Measurements from ENCODE around the gene SNX5. TPM values are rescaled to one million over a fixed set of nuclear protein-coding genes. Genes with fewer than 3 reads are reported as not detected.

Gene SNX5
- polyA plus RNA-seq, 1 donor from 2014 or later, result 59.8 TPM

- TF ChIP-seq EZH2 (IDR thresholded peaks at IDR 0.05; ENCODE audit: borderline replicate concordance, insufficient read depth, low read length, poor library complexity, severe bottlenecking) (no peak), SMC3 (conservative IDR thresholded peaks at IDR 0.05; ENCODE audit: poor library complexity) (no peak)
Observed at GRCh38 chr20:17912916-17913315, 55.7 kb downstream of the SNX5 start (continued).

DNA sequence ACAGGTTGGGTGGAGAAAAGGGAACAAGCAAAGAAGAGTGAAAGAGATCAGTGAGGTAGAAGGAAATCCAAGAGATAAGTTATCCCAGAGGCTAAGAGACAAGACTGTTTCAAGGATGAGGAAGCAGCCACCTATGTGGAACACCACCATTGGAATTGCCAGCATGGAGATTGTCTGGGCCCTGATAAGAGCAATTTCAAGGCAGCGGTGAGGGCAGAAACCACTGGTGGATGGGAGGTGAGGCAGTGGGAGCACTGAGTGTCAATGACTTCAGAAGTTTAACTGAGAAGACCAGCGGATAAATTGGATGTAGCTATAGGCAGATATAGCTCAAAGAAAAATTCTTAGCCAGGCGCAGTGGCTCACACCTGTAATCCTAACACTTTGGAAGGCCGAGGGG, 56.7 kb downstream of the SNX5 start:
- no peaks in the 10 kb centered on the region for H3K27me3 ChIP-seq (ENCODE audit: insufficient read depth, low read depth, low read length)
- no peaks in the 10 kb centered on the region for H3K9me2 ChIP-seq (ENCODE audit: insufficient read depth, low read length)
- no peaks in the 10 kb centered on the region for H3F3A ChIP-seq (ENCODE audit: insufficient read depth, low read length, poor library complexity, severe bottlenecking)
- H3K9me3 ChIP-seq (ENCODE audit: low read length), result no peaks in the 10 kb centered on the region
- H3K4me2 ChIP-seq (ENCODE audit: low read length), result no peak overlapping the region
- H4K20me1 ChIP-seq (ENCODE audit: insufficient read depth), result no peaks in the 10 kb centered on the region
- H3K27ac ChIP-seq (ENCODE audit: low read length), result no peak overlapping the region
- no peak overlapping the region for H3K4me3 ChIP-seq (ENCODE audit: low read length)
- no peak overlapping the region for H3K9ac ChIP-seq (ENCODE audit: low read length)
- H3K36me3 ChIP-seq (ENCODE audit: insufficient read depth, low read length), result no peaks in the 10 kb centered on the region
- no peaks in the 10 kb centered on the region for H3K79me2 ChIP-seq (replicated peaks; ENCODE audit: insufficient read depth, low read length)
- H2AFZ ChIP-seq (ENCODE audit: low read depth, low read length), result no peak overlapping the region
- no peak for TF ChIP-seq MXI1 (conservative IDR thresholded peaks at IDR 0.05; ENCODE audit: poor library complexity, severe bottlenecking)
- no peak for TF ChIP-seq REST (IDR thresholded peaks at IDR 0.05; ENCODE audit: borderline replicate concordance)
- no peak for TF ChIP-seq TAF1 (IDR thresholded peaks at IDR 0.05; ENCODE audit: low read depth)
- TF ChIP-seq RAD21 (conservative IDR thresholded peaks at IDR 0.05), result no peak
- no peak for TF ChIP-seq SMC3 (conservative IDR thresholded peaks at IDR 0.05; ENCODE audit: poor library complexity)
- TF ChIP-seq EP300 (conservative IDR thresholded peaks at IDR 0.05; ENCODE audit: poor library complexity, severe bottlenecking), result no peak
- TF ChIP-seq EZH2 (IDR thresholded peaks at IDR 0.05; ENCODE audit: borderline replicate concordance, insufficient read depth, low read length, poor library complexity, severe bottlenecking), result no peak
- TF ChIP-seq POLR2AphosphoS5 (IDR thresholded peaks at IDR 0.05), result no peak
- TF ChIP-seq CTCF (IDR thresholded peaks at IDR 0.05; ENCODE audit: poor library complexity, severe bottlenecking), result no peak

DNA sequence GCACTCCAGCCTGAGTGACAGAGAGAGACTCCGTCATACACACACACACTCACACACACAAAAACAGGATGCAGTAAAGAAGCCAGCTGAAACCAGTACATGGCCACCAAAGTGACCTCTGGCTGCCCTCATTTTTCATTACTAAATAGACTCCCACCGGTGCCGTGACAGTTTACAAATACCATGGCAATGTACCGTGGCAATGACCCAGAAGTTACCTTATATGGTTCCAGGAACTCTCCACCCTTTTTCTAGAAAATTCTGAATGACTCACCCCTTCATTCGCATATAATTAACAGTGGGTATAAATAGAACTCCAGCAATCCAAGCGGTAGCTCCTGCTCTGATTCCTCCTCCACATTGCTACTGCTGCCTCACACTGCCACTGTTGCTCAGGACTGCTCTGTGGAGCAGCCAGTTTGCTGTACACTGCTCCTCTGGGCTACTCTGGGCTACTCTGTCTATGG, 57.7 kb downstream of the SNX5 start:
- no peak overlapping the region for H3K27ac ChIP-seq (ENCODE audit: low read length)
- TF ChIP-seq TAF1 (IDR thresholded peaks at IDR 0.05; ENCODE audit: low read depth) (no peak), MXI1 (conservative IDR thresholded peaks at IDR 0.05; ENCODE audit: poor library complexity, severe bottlenecking) (no peak), CTCF (IDR thresholded peaks at IDR 0.05; ENCODE audit: poor library complexity, severe bottlenecking) (no peak), RAD21 (conservative IDR thresholded peaks at IDR 0.05) (no peak), POLR2AphosphoS5 (IDR thresholded peaks at IDR 0.05) (no peak), EZH2 (IDR thresholded peaks at IDR 0.05; ENCODE audit: borderline replicate concordance, insufficient read depth, low read length, poor library complexity, severe bottlenecking) (no peak), REST (IDR thresholded peaks at IDR 0.05; ENCODE audit: borderline replicate concordance) (no peak), SMC3 (conservative IDR thresholded peaks at IDR 0.05; ENCODE audit: poor library complexity) (no peak), EP300 (conservative IDR thresholded peaks at IDR 0.05; ENCODE audit: poor library complexity, severe bottlenecking) (no peak)
- H3K4me2 ChIP-seq (ENCODE audit: low read length), result no peak overlapping the region
- no peak overlapping the region for H3K4me3 ChIP-seq (ENCODE audit: low read length)
- H3K79me2 ChIP-seq (replicated peaks; ENCODE audit: insufficient read depth, low read length), result no peaks in the 10 kb centered on the region
- H2AFZ ChIP-seq (ENCODE audit: low read depth, low read length), result no peak overlapping the region
- no peaks in the 10 kb centered on the region for H3K9me2 ChIP-seq (ENCODE audit: insufficient read depth, low read length)
- H4K20me1 ChIP-seq (ENCODE audit: insufficient read depth), result no peaks in the 10 kb centered on the region
- no peaks in the 10 kb centered on the region for H3K9me3 ChIP-seq (ENCODE audit: low read length)
- no peaks in the 10 kb centered on the region for H3K36me3 ChIP-seq (ENCODE audit: insufficient read depth, low read length)
- no peaks in the 10 kb centered on the region for H3F3A ChIP-seq (ENCODE audit: insufficient read depth, low read length, poor library complexity, severe bottlenecking)
- no peaks in the 10 kb centered on the region for H3K27me3 ChIP-seq (ENCODE audit: insufficient read depth, low read depth, low read length)
- no peak overlapping the region for H3K9ac ChIP-seq (ENCODE audit: low read length)

All from neural cell (in vitro differentiated cells).